ENCODE measurements around the gene RALY.

RALY gene

DNA sequence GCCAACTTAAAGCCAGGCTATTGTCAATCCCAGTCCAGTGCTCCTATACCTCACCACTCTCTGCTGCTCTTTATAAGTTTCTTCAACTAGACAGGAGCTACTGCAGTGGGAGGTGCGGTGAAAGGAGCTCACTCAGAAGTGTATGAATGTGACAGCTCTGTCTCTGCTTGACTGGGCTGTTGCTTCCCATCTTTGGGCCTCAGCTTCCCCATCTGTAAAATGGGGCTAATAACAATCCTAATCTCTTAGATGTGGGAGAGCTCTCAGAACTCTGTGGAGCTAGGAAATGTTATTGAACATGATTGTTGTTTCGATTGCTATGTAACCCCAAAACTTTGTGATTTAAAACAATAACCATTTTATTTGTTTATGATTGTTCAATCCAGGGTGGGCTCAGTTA is 8.4 kb upstream of the RALY start:
- no peaks in the 10 kb centered on the region for H3K9me3 ChIP-seq (ENCODE audit: control insufficient read depth in 5 of 5, low read length in 5 of 5)
- no peak overlapping the region for H3K27ac ChIP-seq (ENCODE audit: low read depth, low read length)
- H3K36me3 ChIP-seq (ENCODE audit: control insufficient read depth in 5 of 5, insufficient read depth in 5 of 5, low read length in 5 of 5) = no peaks in the 10 kb centered on the region
- H3K4me3 ChIP-seq (ENCODE audit: low read depth in 1 of 5, low read length in 5 of 5) = no peak overlapping the region
- no peaks in the 10 kb centered on the region for H3K4me1 ChIP-seq (ENCODE audit: control insufficient read depth in 5 of 5, insufficient read depth in 5 of 5, low read length in 5 of 5)
- H3K9ac ChIP-seq (ENCODE audit: low read length in 5 of 5) = no peak overlapping the region
- H3K27me3 ChIP-seq (ENCODE audit: control insufficient read depth in 5 of 5, insufficient read depth in 4 of 5, low read length in 5 of 5) = no peaks in the 10 kb centered on the region

DNA sequence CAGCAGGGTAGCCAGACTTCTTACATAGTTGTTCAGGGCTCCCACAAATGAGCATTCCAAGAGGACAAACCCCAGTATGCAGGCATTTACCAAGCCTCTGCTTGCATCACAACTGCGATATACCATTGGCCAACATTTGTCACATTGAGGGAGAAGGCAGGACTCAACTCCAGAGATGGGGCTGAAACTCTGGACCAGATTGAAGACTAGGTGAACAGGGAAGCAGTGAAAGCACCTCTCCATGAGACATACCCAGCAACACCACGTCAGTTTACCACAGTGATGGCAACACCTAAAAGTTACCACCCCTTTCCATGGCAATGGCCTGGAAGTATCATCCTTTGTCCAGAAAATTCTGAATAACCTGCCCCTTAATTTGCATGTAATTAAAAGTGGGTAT is 7.9 kb upstream of the RALY start:
- Histone ChIP-seq H3K27ac (ENCODE audit: low read depth, low read length) (no peak overlapping the region), H3K9me3 (ENCODE audit: control insufficient read depth in 5 of 5, low read length in 5 of 5) (no peaks in the 10 kb centered on the region), H3K36me3 (ENCODE audit: control insufficient read depth in 5 of 5, insufficient read depth in 5 of 5, low read length in 5 of 5) (no peaks in the 10 kb centered on the region), H3K4me3 (ENCODE audit: low read depth in 1 of 5, low read length in 5 of 5) (no peak overlapping the region), H3K27me3 (ENCODE audit: control insufficient read depth in 5 of 5, insufficient read depth in 4 of 5, low read length in 5 of 5) (no peaks in the 10 kb centered on the region), H3K4me1 (ENCODE audit: control insufficient read depth in 5 of 5, insufficient read depth in 5 of 5, low read length in 5 of 5) (no peaks in the 10 kb centered on the region), H3K9ac (ENCODE audit: low read length in 5 of 5) (no peak overlapping the region)

DNA sequence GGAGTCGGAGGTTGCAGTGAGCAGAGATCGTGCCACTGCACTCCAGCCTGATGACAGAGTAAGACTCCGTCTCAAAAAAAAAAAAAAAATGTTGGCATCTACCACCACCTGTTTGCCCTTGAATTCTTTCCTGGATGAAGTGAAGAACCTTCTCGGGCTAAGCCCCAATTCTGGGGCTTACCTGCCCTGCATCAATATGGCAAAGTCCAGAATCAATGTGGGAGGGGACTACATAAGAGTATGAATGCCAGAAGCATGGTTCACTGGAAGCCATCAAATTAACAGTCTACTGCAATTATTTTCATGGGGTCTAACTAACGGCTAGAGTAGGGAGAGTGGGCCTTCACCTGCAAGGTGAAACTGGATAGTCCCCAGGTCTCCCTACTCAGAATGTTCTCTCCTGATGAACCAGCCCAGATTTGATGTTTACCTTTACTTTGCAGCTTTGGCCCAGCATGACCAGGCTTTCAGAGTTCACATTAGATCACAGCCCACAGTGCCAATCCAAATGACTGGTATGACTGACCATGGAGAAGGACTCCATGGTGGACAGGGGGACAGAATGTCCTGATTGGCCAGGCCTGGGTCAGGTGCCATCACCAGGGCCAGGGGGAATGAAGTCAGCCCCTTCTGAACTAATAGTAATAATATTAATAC is 7.0 kb upstream of the RALY start:
- Histone ChIP-seq H3K9me3 (ENCODE audit: control insufficient read depth in 5 of 5, low read length in 5 of 5) (no peaks in the 10 kb centered on the region), H3K27ac (ENCODE audit: low read depth, low read length) (no peak overlapping the region), H3K4me1 (ENCODE audit: control insufficient read depth in 5 of 5, insufficient read depth in 5 of 5, low read length in 5 of 5) (peaks cover 0 to 1% (median under 1%) of the 10 kb centered on the region in 5 donors), H3K9ac (ENCODE audit: low read length in 5 of 5) (no peak overlapping the region), H3K27me3 (ENCODE audit: control insufficient read depth in 5 of 5, insufficient read depth in 4 of 5, low read length in 5 of 5) (no peaks in the 10 kb centered on the region), H3K36me3 (ENCODE audit: control insufficient read depth in 5 of 5, insufficient read depth in 5 of 5, low read length in 5 of 5) (no peaks in the 10 kb centered on the region), H3K4me3 (ENCODE audit: low read depth in 1 of 5, low read length in 5 of 5) (no peak overlapping the region)

DNA sequence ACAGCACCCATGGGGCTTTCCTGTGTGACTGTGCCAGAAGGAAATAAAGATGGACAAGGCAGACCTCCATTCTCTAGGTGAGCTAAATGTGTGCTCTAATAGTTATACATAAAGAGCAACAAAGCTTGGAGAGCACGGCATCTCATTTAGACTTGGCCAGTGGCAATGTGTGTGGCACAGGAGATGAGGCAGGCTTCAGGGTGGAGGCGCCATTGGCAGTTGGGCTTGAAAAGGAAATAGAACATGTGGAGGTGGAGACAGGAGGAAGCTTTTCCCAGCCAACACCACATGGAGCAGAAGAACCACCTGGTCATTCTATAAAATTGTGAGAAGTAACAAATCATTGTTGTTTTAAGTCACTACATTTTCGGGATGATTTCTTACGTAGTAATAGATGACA is 3.6 kb upstream of the RALY start:
- Histone ChIP-seq H3K27me3 (ENCODE audit: control insufficient read depth in 5 of 5, insufficient read depth in 4 of 5, low read length in 5 of 5) (no peaks in the 10 kb centered on the region), H3K36me3 (ENCODE audit: control insufficient read depth in 5 of 5, insufficient read depth in 5 of 5, low read length in 5 of 5) (no peaks in the 10 kb centered on the region), H3K4me1 (ENCODE audit: control insufficient read depth in 5 of 5, insufficient read depth in 5 of 5, low read length in 5 of 5) (peaks cover 4 to 20% (median 15%) of the 10 kb centered on the region in 5 donors), H3K9ac (ENCODE audit: low read length in 5 of 5) (no peak overlapping the region), H3K27ac (ENCODE audit: low read depth, low read length) (no peak overlapping the region), H3K9me3 (ENCODE audit: control insufficient read depth in 5 of 5, low read length in 5 of 5) (no peaks in the 10 kb centered on the region), H3K4me3 (ENCODE audit: low read depth in 1 of 5, low read length in 5 of 5) (no peak overlapping the region)

DNA sequence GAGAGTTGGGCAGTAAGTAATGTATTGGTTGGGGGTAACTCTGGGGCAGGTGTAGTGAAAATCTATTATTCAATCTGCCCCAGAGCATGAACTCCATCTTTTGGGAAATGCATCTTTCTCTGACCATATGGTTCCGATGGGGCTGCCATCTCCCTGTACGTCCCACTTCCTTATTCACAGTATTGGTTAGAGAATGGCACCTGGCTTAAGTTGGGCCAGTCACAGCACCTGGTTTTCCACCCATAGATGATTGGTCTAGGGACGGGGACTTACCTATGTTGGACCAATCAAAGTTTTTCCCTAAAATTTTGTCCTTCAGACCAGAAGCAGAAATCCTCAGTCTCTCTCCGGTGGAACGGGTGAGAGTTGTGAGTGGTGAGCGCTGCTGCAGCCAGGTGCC is 2.2 kb upstream of the RALY start:
- no peak overlapping the region for H3K27ac ChIP-seq (ENCODE audit: low read depth, low read length)
- H3K36me3 ChIP-seq (ENCODE audit: control insufficient read depth in 5 of 5, insufficient read depth in 5 of 5, low read length in 5 of 5) = no peaks in the 10 kb centered on the region
- no peaks in the 10 kb centered on the region for H3K9me3 ChIP-seq (ENCODE audit: control insufficient read depth in 5 of 5, low read length in 5 of 5)
- H3K9ac ChIP-seq (ENCODE audit: low read length in 5 of 5) = no peak overlapping the region
- no peak overlapping the region for H3K4me3 ChIP-seq (ENCODE audit: low read depth in 1 of 5, low read length in 5 of 5)
- peaks cover 10 to 33% (median 28%) of the 10 kb centered on the region in 5 donors for H3K4me1 ChIP-seq (ENCODE audit: control insufficient read depth in 5 of 5, insufficient read depth in 5 of 5, low read length in 5 of 5)
- no peaks in the 10 kb centered on the region for H3K27me3 ChIP-seq (ENCODE audit: control insufficient read depth in 5 of 5, insufficient read depth in 4 of 5, low read length in 5 of 5)

DNA sequence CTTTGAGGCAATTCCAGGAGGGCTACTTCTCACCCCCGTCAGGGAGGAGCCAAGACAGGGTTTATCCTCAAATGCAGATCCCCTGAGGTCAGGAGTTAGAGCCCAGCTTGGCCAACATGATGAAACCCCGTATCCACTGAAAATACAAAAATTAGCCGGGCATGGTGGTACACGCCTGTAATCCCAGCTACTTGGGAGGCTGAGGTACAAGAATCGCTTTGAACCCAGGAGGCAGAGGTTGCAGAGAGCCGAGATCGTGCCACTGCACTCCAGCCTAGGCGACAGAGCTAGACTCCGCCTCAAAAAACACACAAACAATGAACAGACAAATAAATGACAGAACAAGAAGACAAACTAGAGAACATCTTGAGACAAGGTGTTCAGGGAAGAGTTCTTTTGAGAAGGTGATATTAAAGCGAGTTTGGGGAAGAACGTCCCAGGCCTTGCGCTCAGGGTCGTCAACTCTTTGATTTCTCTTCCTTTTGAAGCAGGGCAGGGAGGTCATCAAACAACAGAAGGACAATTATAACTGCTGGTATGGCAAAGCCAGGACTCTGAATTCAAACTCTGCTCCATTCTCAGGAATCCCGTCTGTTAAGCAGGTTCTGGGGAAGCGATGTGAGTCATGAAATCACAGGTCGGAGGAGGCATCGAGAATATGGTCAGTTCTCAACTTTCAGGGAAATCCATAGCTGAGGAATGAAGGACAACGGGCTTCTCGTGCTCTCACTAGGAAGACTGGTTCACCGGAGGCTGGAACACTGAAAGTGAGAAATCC is 1.4 kb upstream of the RALY start:
- H3K27me3 ChIP-seq (ENCODE audit: control insufficient read depth in 5 of 5, insufficient read depth in 4 of 5, low read length in 5 of 5) = no peaks in the 10 kb centered on the region
- H3K9me3 ChIP-seq (ENCODE audit: control insufficient read depth in 5 of 5, low read length in 5 of 5) = no peaks in the 10 kb centered on the region
- H3K27ac ChIP-seq (ENCODE audit: low read depth, low read length) = peak overlapping the region; percentile 86
- peaks cover 12 to 37% (median 34%) of the 10 kb centered on the region in 5 donors for H3K4me1 ChIP-seq (ENCODE audit: control insufficient read depth in 5 of 5, insufficient read depth in 5 of 5, low read length in 5 of 5)
- H3K36me3 ChIP-seq (ENCODE audit: control insufficient read depth in 5 of 5, insufficient read depth in 5 of 5, low read length in 5 of 5) = no peaks in the 10 kb centered on the region
- H3K4me3 ChIP-seq (ENCODE audit: low read depth in 1 of 5, low read length in 5 of 5) = peak overlapping the region; percentile 84 to 100 (median 91)
- H3K9ac ChIP-seq (ENCODE audit: low read length in 5 of 5) = peak overlapping the region; percentile 71 to 87 (median 80)

DNA sequence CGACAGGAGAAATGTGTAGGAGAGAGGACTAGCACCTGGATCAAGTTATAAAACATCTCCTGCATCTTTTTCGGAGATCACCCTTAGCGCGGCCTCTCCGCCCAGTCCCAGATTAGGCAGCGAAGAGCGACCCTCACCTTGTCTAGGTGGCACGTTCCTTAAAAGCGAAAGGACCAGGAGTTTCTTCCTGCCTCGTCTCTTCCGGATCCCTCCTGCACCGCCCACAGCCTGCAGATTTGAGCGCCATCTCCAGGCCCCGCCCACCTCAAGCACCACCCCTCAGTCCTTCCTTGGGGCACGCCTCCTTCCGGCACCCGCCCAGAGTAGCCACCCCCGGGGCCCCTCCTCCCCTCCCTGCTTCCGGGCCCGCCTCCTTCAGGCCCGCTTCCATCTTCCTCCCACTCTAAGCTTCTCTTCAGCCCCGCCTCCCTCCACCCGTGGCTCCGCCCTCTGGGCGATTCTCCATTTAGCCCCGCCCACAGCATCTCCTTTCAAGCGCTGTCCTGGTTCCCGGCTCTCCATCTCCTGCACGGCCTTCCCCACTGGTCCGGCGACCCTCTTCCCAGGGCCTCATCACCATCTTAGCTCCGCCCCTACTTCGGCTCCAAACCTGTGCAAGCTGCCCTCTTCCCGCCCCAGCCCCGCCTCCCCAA is 662 bp upstream of the RALY start:
- Histone ChIP-seq H3K4me1 (ENCODE audit: control insufficient read depth in 5 of 5, insufficient read depth in 5 of 5, low read length in 5 of 5) (peaks cover 14 to 41% (median 37%) of the 10 kb centered on the region in 5 donors), H3K27me3 (ENCODE audit: control insufficient read depth in 5 of 5, insufficient read depth in 4 of 5, low read length in 5 of 5) (no peaks in the 10 kb centered on the region), H3K9ac (ENCODE audit: low read length in 5 of 5) (peak overlapping the region; percentile 71 to 91 (median 80)), H3K27ac (ENCODE audit: low read depth, low read length) (peak overlapping the region; percentile 93), H3K9me3 (ENCODE audit: control insufficient read depth in 5 of 5, low read length in 5 of 5) (no peaks in the 10 kb centered on the region), H3K36me3 (ENCODE audit: control insufficient read depth in 5 of 5, insufficient read depth in 5 of 5, low read length in 5 of 5) (no peaks in the 10 kb centered on the region), H3K4me3 (ENCODE audit: low read depth in 1 of 5, low read length in 5 of 5) (peak overlapping the region; percentile 84 to 100 (median 91))

DNA sequence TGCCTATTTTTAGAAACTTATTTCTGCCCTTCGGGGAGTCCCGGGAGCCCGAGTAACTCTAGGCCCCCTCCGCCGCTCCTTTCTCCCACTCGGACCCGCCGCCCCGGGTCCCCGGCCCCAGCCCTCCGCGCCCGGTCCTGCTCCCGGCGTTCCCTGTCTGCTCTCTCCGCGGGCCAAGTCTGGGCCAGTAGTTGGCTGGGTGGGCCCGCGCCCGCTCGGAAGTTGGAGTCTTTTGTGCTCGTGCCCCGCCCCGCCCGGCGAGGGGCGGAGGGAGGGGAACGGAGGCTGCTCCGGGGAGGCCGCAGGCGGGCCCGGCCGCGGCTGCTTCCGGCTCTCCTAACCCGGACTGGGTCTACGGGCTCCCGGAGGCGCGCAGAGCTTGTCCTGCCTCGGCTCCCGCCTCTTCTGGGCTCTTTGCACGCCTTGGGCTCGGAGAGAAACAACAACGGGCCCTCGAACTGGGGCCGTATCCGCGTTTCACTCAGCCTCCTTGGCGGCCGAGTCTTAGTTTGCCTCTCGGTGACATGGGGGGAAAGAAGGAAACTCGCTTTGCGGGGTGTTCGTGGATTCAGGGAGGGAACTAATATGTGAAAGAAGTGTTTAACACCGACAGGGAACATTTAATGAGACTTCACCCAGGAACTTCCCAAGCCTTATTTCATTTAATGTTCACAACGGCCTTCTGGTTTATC is 657 bp downstream of the RALY start:
- H3K9ac ChIP-seq (ENCODE audit: low read length in 5 of 5) = peak overlapping the region; percentile 82 to 95 (median 91)
- H3K4me3 ChIP-seq (ENCODE audit: low read depth in 1 of 5, low read length in 5 of 5) = peak overlapping the region; percentile 84 to 100 (median 84)
- peak overlapping the region; percentile 93 for H3K27ac ChIP-seq (ENCODE audit: low read depth, low read length)
- no peaks in the 10 kb centered on the region for H3K36me3 ChIP-seq (ENCODE audit: control insufficient read depth in 5 of 5, insufficient read depth in 5 of 5, low read length in 5 of 5)
- peaks cover 14 to 51% (median 37%) of the 10 kb centered on the region in 5 donors for H3K4me1 ChIP-seq (ENCODE audit: control insufficient read depth in 5 of 5, insufficient read depth in 5 of 5, low read length in 5 of 5)
- H3K9me3 ChIP-seq (ENCODE audit: control insufficient read depth in 5 of 5, low read length in 5 of 5) = no peaks in the 10 kb centered on the region
- H3K27me3 ChIP-seq (ENCODE audit: control insufficient read depth in 5 of 5, insufficient read depth in 4 of 5, low read length in 5 of 5) = no peaks in the 10 kb centered on the region

DNA sequence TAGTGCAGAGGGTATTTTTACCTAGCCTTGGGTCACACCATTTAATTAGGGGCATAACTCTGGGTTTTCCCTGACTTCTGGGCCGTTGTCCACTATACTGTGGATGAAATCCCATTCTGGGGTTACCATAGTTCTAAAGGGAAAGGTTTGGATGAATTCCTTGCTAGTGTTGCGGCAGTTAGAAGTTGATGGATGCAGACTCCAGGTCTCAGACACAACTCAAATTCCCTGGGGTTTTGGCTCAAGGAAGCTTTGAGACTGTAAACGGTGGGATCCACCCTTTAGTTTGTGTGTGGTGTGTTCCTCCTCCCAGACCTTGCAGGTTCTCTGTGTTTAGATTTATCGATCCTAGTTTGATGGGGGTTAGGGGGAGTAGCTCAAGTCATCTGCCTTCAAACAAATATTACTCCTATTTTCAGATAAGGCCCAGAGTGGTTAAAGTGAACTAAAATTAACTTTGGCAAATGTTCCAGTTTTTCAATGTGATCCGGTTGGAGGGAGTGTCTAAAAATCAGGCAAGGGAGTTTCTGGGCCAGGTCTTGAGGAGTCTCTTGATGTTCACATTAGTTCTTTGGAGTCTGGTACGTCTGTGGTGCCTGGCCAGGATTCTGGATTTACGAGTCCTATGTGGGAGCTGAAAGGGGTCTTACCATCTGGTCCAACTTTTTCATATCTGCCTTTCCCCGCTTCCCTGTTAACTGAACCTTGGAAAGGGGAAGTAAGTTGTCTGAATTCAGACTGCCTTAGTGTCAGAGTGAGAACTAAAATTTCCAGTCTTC is 1.5 kb downstream of the RALY start:
- Histone ChIP-seq H3K27me3 (ENCODE audit: control insufficient read depth in 5 of 5, insufficient read depth in 4 of 5, low read length in 5 of 5) (no peaks in the 10 kb centered on the region), H3K9me3 (ENCODE audit: control insufficient read depth in 5 of 5, low read length in 5 of 5) (no peaks in the 10 kb centered on the region), H3K4me3 (ENCODE audit: low read depth in 1 of 5, low read length in 5 of 5) (peak overlapping the region; percentile 84 to 100 (median 84)), H3K4me1 (ENCODE audit: control insufficient read depth in 5 of 5, insufficient read depth in 5 of 5, low read length in 5 of 5) (peaks cover 14 to 59% (median 39%) of the 10 kb centered on the region in 5 donors), H3K9ac (ENCODE audit: low read length in 5 of 5) (peak overlapping the region; percentile 82 to 95 (median 91)), H3K36me3 (ENCODE audit: control insufficient read depth in 5 of 5, insufficient read depth in 5 of 5, low read length in 5 of 5) (no peaks in the 10 kb centered on the region), H3K27ac (ENCODE audit: low read depth, low read length) (peak overlapping the region; percentile 93)

All from subcutaneous abdominal adipose tissue (tissue), 5 donors.